Natural killer cell (primary cell): Measurements from ENCODE around the gene NT5E. TPM values are rescaled to one million over a fixed set of nuclear protein-coding genes. Genes with fewer than 3 reads are reported as not detected.

Experiments used
- ATAC-seq, 3 donors: fragments of 150-1000 bp in 2 of 3; fragments of 200-7000 bp in 1 of 3; cut with Tn5 transposase; 1 replicate in 1 of 3; 2 replicates in 2 of 3; pipeline ENCODE4 v1.10.0; 2021; ENCODE audit warnings: mild to moderate bottlenecking in 2 of 3, moderate library complexity in 2 of 3
- DNase-seq, 2 donors: peaks; one replicate each; pipeline versions ENCODE4 v3.0.0 to v3.0.0-alpha.2; 2013 to 2021; ENCODE audit warnings: mixed read lengths in 1 of 2
- H3K27ac ChIP-seq: one replicate; pipeline ENCODE4 v1.5.1; 2013; ENCODE audit warnings: mild to moderate bottlenecking, low read length
- H3K27me3 ChIP-seq: one replicate; pipeline ENCODE4 v1.6.1; 2013; ENCODE audit warnings: low read length; ENCODE audit not compliant: control insufficient read depth, insufficient read depth
- H3K36me3 ChIP-seq: one replicate; pipeline ENCODE4 v1.6.1; 2013; ENCODE audit warnings: low read length; ENCODE audit not compliant: control insufficient read depth, insufficient read depth
- H3K4me1 ChIP-seq: one replicate; pipeline ENCODE4 v1.6.1; 2013; ENCODE audit warnings: low read length; ENCODE audit not compliant: control insufficient read depth, insufficient read depth
- H3K4me3 ChIP-seq: one replicate; pipeline ENCODE4 v1.5.1; 2013; ENCODE audit warnings: low read length
- H3K9me3 ChIP-seq: one replicate; pipeline ENCODE4 v1.6.1; 2013; ENCODE audit warnings: low read length; ENCODE audit not compliant: control insufficient read depth, insufficient read depth
- H3K27ac Mint-ChIP-seq, 2 donors: one replicate each; pipeline ENCODE4 v1.8.0; 2022; ENCODE audit warnings: mild to moderate bottlenecking in 2 of 2, mixed read lengths in 2 of 2, moderate library complexity in 1 of 2
- H3K27me3 Mint-ChIP-seq, 2 donors: one replicate each; pipeline ENCODE4 v1.8.0; 2022; ENCODE audit warnings: low read depth in 2 of 2, mixed read lengths in 2 of 2
- H3K36me3 Mint-ChIP-seq: one replicate; pipeline ENCODE4 v1.8.0; 2022; ENCODE audit warnings: mixed read lengths
- H3K4me1 Mint-ChIP-seq, 2 donors: one replicate each; pipeline ENCODE4 v1.8.0; 2022; ENCODE audit warnings: mixed read lengths in 2 of 2
- H3K4me3 Mint-ChIP-seq: one replicate; pipeline ENCODE4 v1.8.0; 2022; ENCODE audit warnings: mild to moderate bottlenecking, moderate library complexity, mixed read lengths
- H3K9me3 Mint-ChIP-seq, 2 donors: one replicate each; pipeline ENCODE4 v1.8.0; 2022; ENCODE audit warnings: mixed read lengths in 2 of 2
- WGBS: methylation state at CpG from one replicate; pipeline ENCODE4 v1.1.7; 2013; ENCODE audit warnings: missing lambda C conversion rate; ENCODE audit not compliant: insufficient coverage; 5-methylcytosine and 5-hydroxymethylcytosine counted together
- intact Hi-C: fragments of 100-400 bp; cut with micrococcal nuclease; formaldehyde crosslinking; loops from one replicate; pipeline ENCODE4 v1.14.2; 2022
- total RNA-seq, 4 donors: library from RNA; stranded (reverse); fragments of 120-200 nt in 1 of 4; gene quantifications; one replicate each; pipeline versions ENCODE4 v1.2.3 to v1.2.4, GENCODE V29; 2013 to 2022
- TF ChIP-seq, protein P1 (sequence below): fragments of 200-600 bp; IDR thresholded peaks from one replicate; pipeline ENCODE4 v1.8.0; 2022; ENCODE audit warnings: antibody characterized with exemption

The NT5E gene
- under 1 TPM in 2 of 3 donors, not detected in 1; 0.57 to 0.70 TPM for total RNA-seq
- 16.9 TPM for total RNA-seq (2013)

DNA sequence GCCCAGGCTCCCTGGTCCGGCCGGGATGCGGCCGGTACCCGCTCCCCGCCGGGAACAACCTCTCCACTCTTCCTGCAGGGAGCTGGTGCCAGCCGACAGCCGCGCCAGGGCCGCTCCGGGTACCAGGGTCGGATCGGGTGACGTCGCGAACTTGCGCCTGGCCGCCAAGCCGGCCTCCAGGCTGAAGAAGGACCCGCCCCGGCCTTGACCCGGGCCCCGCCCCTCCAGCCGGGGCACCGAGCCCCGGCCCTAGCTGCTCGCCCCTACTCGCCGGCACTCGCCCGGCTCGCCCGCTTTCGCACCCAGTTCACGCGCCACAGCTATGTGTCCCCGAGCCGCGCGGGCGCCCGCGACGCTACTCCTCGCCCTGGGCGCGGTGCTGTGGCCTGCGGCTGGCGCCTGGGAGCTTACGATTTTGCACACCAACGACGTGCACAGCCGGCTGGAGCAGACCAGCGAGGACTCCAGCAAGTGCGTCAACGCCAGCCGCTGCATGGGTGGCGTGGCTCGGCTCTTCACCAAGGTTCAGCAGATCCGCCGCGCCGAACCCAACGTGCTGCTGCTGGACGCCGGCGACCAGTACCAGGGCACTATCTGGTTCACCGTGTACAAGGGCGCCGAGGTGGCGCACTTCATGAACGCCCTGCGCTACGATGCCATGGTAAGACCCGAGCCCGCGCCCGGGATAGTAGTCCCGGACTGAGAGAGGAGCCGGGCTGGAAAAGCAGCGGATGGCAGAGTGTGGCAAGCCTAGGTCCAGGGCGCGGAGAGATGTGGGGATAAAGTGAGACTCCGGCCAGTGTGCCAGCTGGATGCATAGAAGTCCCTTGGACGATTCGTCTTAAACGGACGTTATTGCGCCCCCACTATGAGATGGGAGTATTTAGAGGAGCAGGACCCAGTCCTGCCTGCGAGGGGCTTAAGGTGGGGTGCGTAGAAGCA is at the start of gene NT5E:
NT5E (plus strand) TSS at position 266 of the 942 bp plus-strand sequence; CDS start at position 323, 57 bp downstream.
- Histone ChIP-seq H3K36me3 (no peaks in the 10 kb centered on the region), H3K27ac (peak within 1 kb of the TSS; percentile 26), H3K4me3 (peak within 1 kb of the TSS; percentile 43), H3K9me3 (no peaks in the 10 kb centered on the region), H3K27me3 (peaks cover 31% of the 10 kb centered on the region), H3K4me1 (peaks cover 22% of the 10 kb centered on the region)
- Mint-ChIP-seq H3K9me3 (no peaks in the 10 kb centered on the region), H3K27ac (peak within 1 kb of the TSS; percentile 73 to 85), H3K27me3 (peaks cover 55 to 66% of the 10 kb centered on the region in 2 donors), H3K4me3 (peak within 1 kb of the TSS; percentile 89), H3K36me3 (peaks cover 4% of the 10 kb centered on the region), H3K4me1 (peaks cover 23 to 24% of the 10 kb centered on the region in 2 donors)
- WGBS, result 1% methylated on average over 92 of the region's 92 CpGs
- TF ChIP-seq, protein P1, sequence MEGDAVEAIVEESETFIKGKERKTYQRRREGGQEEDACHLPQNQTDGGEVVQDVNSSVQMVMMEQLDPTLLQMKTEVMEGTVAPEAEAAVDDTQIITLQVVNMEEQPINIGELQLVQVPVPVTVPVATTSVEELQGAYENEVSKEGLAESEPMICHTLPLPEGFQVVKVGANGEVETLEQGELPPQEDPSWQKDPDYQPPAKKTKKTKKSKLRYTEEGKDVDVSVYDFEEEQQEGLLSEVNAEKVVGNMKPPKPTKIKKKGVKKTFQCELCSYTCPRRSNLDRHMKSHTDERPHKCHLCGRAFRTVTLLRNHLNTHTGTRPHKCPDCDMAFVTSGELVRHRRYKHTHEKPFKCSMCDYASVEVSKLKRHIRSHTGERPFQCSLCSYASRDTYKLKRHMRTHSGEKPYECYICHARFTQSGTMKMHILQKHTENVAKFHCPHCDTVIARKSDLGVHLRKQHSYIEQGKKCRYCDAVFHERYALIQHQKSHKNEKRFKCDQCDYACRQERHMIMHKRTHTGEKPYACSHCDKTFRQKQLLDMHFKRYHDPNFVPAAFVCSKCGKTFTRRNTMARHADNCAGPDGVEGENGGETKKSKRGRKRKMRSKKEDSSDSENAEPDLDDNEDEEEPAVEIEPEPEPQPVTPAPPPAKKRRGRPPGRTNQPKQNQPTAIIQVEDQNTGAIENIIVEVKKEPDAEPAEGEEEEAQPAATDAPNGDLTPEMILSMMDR, result no peak
- ATAC-seq, result peak; percentile 66 to 87 (median 82)
- DNase-seq, result peak in 1 of 2 donors; percentile 60
- intact Hi-C loops, result no loop called here

DNA sequence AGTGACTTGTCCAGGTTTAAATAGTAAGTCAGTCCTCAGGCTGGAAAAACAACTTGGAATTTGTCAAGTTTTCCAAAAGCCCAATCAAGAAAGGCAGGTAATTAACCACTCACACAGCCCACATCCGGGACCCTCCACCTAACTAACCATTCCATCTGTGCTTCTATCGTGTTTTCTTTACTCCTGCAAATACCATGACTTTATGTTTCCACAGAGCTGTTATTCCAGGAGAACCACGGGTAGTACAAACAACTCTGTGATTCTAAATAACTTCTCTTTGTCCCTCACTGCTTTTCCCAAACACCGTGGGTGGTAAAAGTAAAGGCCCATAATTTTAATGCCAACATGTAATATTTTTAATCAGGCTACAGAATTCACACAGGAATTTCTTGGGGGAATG is 49.6 kb upstream of the NT5E start:
- 93% methylated on average over 4 of the region's 4 CpGs for WGBS
- peaks cover 0 to 10% of the 10 kb centered on the region in 2 donors for H3K4me1 Mint-ChIP-seq
- intact Hi-C loops, result no loop called here

DNA sequence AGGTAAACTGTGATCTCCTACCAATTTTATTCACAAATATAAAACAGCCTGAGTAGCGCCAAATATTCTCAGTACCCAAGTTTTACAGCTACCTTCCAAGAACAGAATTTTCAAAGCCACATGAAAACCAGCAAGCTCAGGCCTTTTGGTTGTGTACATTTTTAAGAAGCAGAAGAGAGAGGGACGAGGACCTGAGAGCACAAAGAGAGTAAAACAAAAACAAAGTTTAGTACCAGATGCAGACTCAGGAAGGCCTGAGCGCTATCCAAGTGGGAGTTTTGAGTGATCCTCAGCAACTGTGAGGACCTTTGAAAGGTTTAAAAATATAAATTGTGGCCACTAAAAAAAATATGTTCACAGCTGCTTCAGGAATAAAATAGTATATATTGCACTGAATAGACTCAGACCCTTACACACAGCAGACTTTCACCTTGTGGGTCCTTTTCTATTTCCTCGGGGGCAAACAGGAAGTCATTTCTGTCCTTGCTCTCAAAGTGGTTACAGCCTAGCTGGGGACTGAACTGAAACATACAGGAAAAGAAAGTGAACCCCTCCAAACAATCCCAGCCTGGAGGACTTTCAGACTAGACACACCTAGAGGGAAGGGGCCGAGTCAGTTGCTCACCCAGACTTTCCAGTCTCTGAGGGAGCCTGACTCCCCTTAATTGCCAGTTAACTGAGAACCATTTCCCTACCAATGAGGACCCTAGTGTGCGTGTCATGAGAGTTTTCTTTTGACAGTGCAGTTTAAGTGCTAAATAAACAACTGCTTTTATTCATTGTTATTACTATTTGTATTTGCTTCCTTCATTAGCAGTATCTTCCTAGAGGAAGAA is 48.5 kb upstream of the NT5E start:
- H3K27ac ChIP-seq, result no peak overlapping the region
- no peaks in the 10 kb centered on the region for H3K36me3 ChIP-seq
- H3K4me3 ChIP-seq, result no peak overlapping the region
- no peaks in the 10 kb centered on the region for H3K4me1 ChIP-seq
- intact Hi-C loops, result no loop called here
- Mint-ChIP-seq H3K4me1 (peaks cover 0 to 10% of the 10 kb centered on the region in 2 donors), H3K9me3 (no peaks in the 10 kb centered on the region), H3K27me3 (peaks cover 0 to 7% of the 10 kb centered on the region in 2 donors), H3K36me3 (no peaks in the 10 kb centered on the region), H3K27ac (no peak overlapping the region), H3K4me3 (no peak overlapping the region)
- DNase-seq (no peak), ATAC-seq (no peak)
- TF ChIP-seq, protein P1, result no peak
- no peaks in the 10 kb centered on the region for H3K27me3 ChIP-seq
- 41% methylated on average over 4 of the region's 6 CpGs for WGBS
- no peaks in the 10 kb centered on the region for H3K9me3 ChIP-seq

More for the DNA sequence above, 49.6 kb upstream of the NT5E start:
- DNase-seq (no peak), ATAC-seq (no peak)
- no peak overlapping the region for H3K4me3 Mint-ChIP-seq
- Histone ChIP-seq H3K4me3 (no peak overlapping the region), H3K27me3 (no peaks in the 10 kb centered on the region), H3K4me1 (no peaks in the 10 kb centered on the region), H3K27ac (no peak overlapping the region), H3K36me3 (no peaks in the 10 kb centered on the region), H3K9me3 (no peaks in the 10 kb centered on the region)
- no peak overlapping the region for H3K27ac Mint-ChIP-seq
- H3K9me3 Mint-ChIP-seq, result no peaks in the 10 kb centered on the region
- H3K27me3 Mint-ChIP-seq, result no peaks in the 10 kb centered on the region
- H3K36me3 Mint-ChIP-seq, result no peaks in the 10 kb centered on the region
- TF ChIP-seq, protein P1, result no peak
